HEK293 (cell line): ENCODE measurements around the gene PGBD2.

Experiments
- CTCF ChIA-PET: fragments of 350-600 bp; formaldehyde crosslinking; extraction: SDS; loops from one replicate; lab custom pipeline; 2021; ENCODE audit warnings: antibody characterized with exemption; lab: Yijun Ruan, JAX
- POLR2A ChIA-PET: fragments of 300-600 bp; formaldehyde crosslinking; extraction: SDS; loops from one replicate; lab custom pipeline; 2020; ENCODE audit warnings: antibody characterized with exemption, inconsistent platforms; lab: Yijun Ruan, JAX
- H3K27ac ChIP-seq: fragments of 200-500 bp; sonication (Bioruptor generic); 2 replicates; pipeline ENCODE4 v1.5.1; 2014; ENCODE audit warnings: low read depth, low read length, control low read depth, inconsistent platforms; ENCODE audit errors: extremely low read depth
- H3K36me3 ChIP-seq, 2 experiments: fragments of 200-500 bp in 1 of 2; sonication (Bioruptor generic) in 1 of 2; 1 replicate in 1 of 2; 2 replicates in 1 of 2; pipeline ENCODE4 v1.5.1; 2014 to 2017; ENCODE audit warnings: inconsistent platforms in 2 of 2, low read length in 2 of 2; ENCODE audit not compliant: control insufficient read depth in 2 of 2, insufficient read depth in 1 of 2
- H3K4me1 ChIP-seq: fragments of 200-500 bp; sonication (Bioruptor generic); 2 replicates; pipeline ENCODE4 v1.5.1; 2014; ENCODE audit warnings: mild to moderate bottlenecking, low read length, inconsistent platforms; ENCODE audit not compliant: control insufficient read depth, insufficient read depth
- H3K4me3 ChIP-seq: 2 replicates; pipeline ENCODE4 v1.5.1; 2011; ENCODE audit warnings: low read depth, mild to moderate bottlenecking, control low read depth, low read length, moderate library complexity
- H3K9me3 ChIP-seq: fragments of 200-500 bp; sonication (Bioruptor generic); 2 replicates; pipeline ENCODE4 v1.5.1; 2014; ENCODE audit warnings: low read depth, low read length, inconsistent platforms; ENCODE audit not compliant: control insufficient read depth, insufficient read depth
- BCL11B ChIP-seq: fragments of 450-650 bp; formaldehyde crosslinking; IDR thresholded peaks from 2 replicates; pipeline ENCODE4 v1.5.1; 2016; ENCODE audit warnings: low read depth, missing biosample characterization, missing genetic modification characterization
- EGR2 ChIP-seq: fragments of 450-650 bp; formaldehyde crosslinking; IDR thresholded peaks from 2 replicates; pipeline ENCODE4 v1.5.1; 2016; ENCODE audit warnings: low read depth, missing biosample characterization, missing genetic modification characterization
- GLIS1 ChIP-seq: fragments of 450-650 bp; formaldehyde crosslinking; IDR thresholded peaks from 2 replicates; pipeline ENCODE4 v1.5.1; 2016; ENCODE audit warnings: missing biosample characterization, missing genetic modification characterization
- KLF9 ChIP-seq: fragments of 450-650 bp; formaldehyde crosslinking; IDR thresholded peaks from 2 replicates; pipeline ENCODE4 v1.5.1; 2016; ENCODE audit warnings: missing biosample characterization, missing genetic modification characterization, low read depth
- OVOL3 ChIP-seq: fragments of 450-650 bp; formaldehyde crosslinking; IDR thresholded peaks from 2 replicates; pipeline ENCODE4 v1.5.1; 2016; ENCODE audit warnings: missing biosample characterization, missing genetic modification characterization
- SALL2 ChIP-seq: fragments of 450-650 bp; formaldehyde crosslinking; IDR thresholded peaks from 2 replicates; pipeline ENCODE4 v1.5.0; 2017; ENCODE audit warnings: missing biosample characterization, mild to moderate bottlenecking, missing genetic modification characterization, borderline replicate concordance
- SP2 ChIP-seq: fragments of 450-650 bp; formaldehyde crosslinking; IDR thresholded peaks from 2 replicates; pipeline ENCODE4 v1.5.1; 2016; ENCODE audit warnings: missing biosample characterization, missing genetic modification characterization
- WT1 ChIP-seq: fragments of 450-650 bp; formaldehyde crosslinking; IDR thresholded peaks from 2 replicates; pipeline ENCODE4 v1.5.1; 2016; ENCODE audit warnings: missing biosample characterization, missing genetic modification characterization
- ZBTB6 ChIP-seq: fragments of 450-650 bp; formaldehyde crosslinking; IDR thresholded peaks from 2 replicates; pipeline ENCODE4 v1.5.1; 2017; ENCODE audit warnings: missing biosample characterization, missing genetic modification characterization
- ZBTB8A ChIP-seq: fragments of 450-650 bp; formaldehyde crosslinking; IDR thresholded peaks from 2 replicates; pipeline ENCODE4 v1.5.1; 2016; ENCODE audit warnings: missing biosample characterization, missing genetic modification characterization
- ZFHX2 ChIP-seq: fragments of 450-650 bp; formaldehyde crosslinking; conservative IDR thresholded peaks from 2 replicates; pipeline ENCODE4 v1.5.1; 2016; ENCODE audit warnings: missing biosample characterization, missing genetic modification characterization
- ZFP69B ChIP-seq: fragments of 450-650 bp; formaldehyde crosslinking; IDR thresholded peaks from 2 replicates; pipeline ENCODE4 v1.5.1; 2016; ENCODE audit warnings: missing biosample characterization, missing genetic modification characterization
- ZNF114 ChIP-seq: fragments of 450-650 bp; formaldehyde crosslinking; IDR thresholded peaks from 2 replicates; pipeline ENCODE4 v1.5.0; 2017; ENCODE audit warnings: missing biosample characterization, missing genetic modification characterization
- ZNF121 ChIP-seq: fragments of 450-650 bp; formaldehyde crosslinking; IDR thresholded peaks from 2 replicates; pipeline ENCODE4 v1.5.1; 2016; ENCODE audit warnings: missing biosample characterization, missing genetic modification characterization
- ZNF132 ChIP-seq: fragments of 450-650 bp; formaldehyde crosslinking; IDR thresholded peaks from 2 replicates; pipeline ENCODE4 v1.5.1; 2017; ENCODE audit warnings: missing biosample characterization, missing genetic modification characterization, borderline replicate concordance
- ZNF148 ChIP-seq: fragments of 450-650 bp; formaldehyde crosslinking; IDR thresholded peaks from 2 replicates; pipeline ENCODE4 v1.5.0; 2017; ENCODE audit warnings: missing biosample characterization, missing genetic modification characterization, borderline replicate concordance
- ZNF335 ChIP-seq: fragments of 450-650 bp; formaldehyde crosslinking; conservative IDR thresholded peaks from 2 replicates; pipeline ENCODE4 v1.5.1; 2016; ENCODE audit warnings: missing biosample characterization, missing genetic modification characterization
- ZNF341 ChIP-seq: fragments of 450-650 bp; formaldehyde crosslinking; IDR thresholded peaks from 2 replicates; pipeline ENCODE4; 2016; ENCODE audit warnings: low read depth, missing biosample characterization, missing genetic modification characterization
- ZNF350 ChIP-seq: fragments of 450-650 bp; formaldehyde crosslinking; IDR thresholded peaks from 2 replicates; pipeline ENCODE4 v1.5.0; 2017; ENCODE audit warnings: missing biosample characterization, mild to moderate bottlenecking, missing genetic modification characterization
- ZNF555 ChIP-seq: fragments of 450-650 bp; formaldehyde crosslinking; conservative IDR thresholded peaks from 2 replicates; pipeline ENCODE4 v1.5.1; 2017; ENCODE audit warnings: missing biosample characterization, mild to moderate bottlenecking, missing genetic modification characterization, inconsistent platforms
- ZNF629 ChIP-seq: fragments of 450-650 bp; formaldehyde crosslinking; IDR thresholded peaks from 2 replicates; pipeline ENCODE4 v1.5.1; 2017; ENCODE audit warnings: missing biosample characterization, missing genetic modification characterization
- ZNF654 ChIP-seq: fragments of 450-650 bp; formaldehyde crosslinking; IDR thresholded peaks from 2 replicates; pipeline ENCODE4 v1.5.1; 2016; ENCODE audit warnings: low read depth, missing biosample characterization, missing genetic modification characterization
- ZNF747 ChIP-seq: fragments of 450-650 bp; formaldehyde crosslinking; IDR thresholded peaks from 2 replicates; pipeline ENCODE4 v1.5.1; 2016; ENCODE audit warnings: missing biosample characterization, missing genetic modification characterization
- ZXDB ChIP-seq: fragments of 450-650 bp; formaldehyde crosslinking; IDR thresholded peaks from 2 replicates; pipeline ENCODE4 v1.5.1; 2016; ENCODE audit warnings: missing biosample characterization, missing genetic modification characterization
- TF ChIP-seq, protein P1 (sequence below): fragments of 450-650 bp; formaldehyde crosslinking; IDR thresholded peaks from 2 replicates; pipeline ENCODE4 v1.5.1; 2016; ENCODE audit warnings: missing biosample characterization, missing genetic modification characterization
- TF ChIP-seq, protein P2 (sequence below): fragments of 450-650 bp; formaldehyde crosslinking; IDR thresholded peaks from 2 replicates; pipeline ENCODE4 v1.5.1; 2016; ENCODE audit warnings: missing biosample characterization, missing genetic modification characterization

The PGBD2 gene

GRCh38 chr1:248871837-248872401 is 34.1 kb upstream of the PGBD2 start:
- POLR2A ChIA-PET = interaction anchor here (1.4 kb wide), 1 partner anchor 46 kb away, joined by 4 read pairs; the partner anchor contains the start of gene SH3BP5L
- Histone ChIP-seq H3K9me3 (no peaks in the 10 kb centered on the region), H3K36me3 (no peaks in the 10 kb centered on the region), H3K4me3 (no peak overlapping the region), H3K27ac (no peak overlapping the region; the same call in 1 of the 2 replicates), H3K4me1 (no peaks in the 10 kb centered on the region)
- CTCF ChIA-PET = interaction anchor here (0.6 kb wide), 1 partner anchor 1048 kb away, joined by 3 read pairs; no protein-coding TSS in a partner anchor
- TF ChIP-seq ZNF148 (tag by site-specific recombination) (no peak), ZNF555 (tag by site-specific recombination) (no peak), SP2 (tag by site-specific recombination) (no peak), ZFP69B (tag by site-specific recombination) (no peak), WT1 (no peak), SALL2 (no peak), ZNF350 (tag by site-specific recombination) (no peak), ZNF132 (tag by site-specific recombination) (no peak), BCL11B (tag by site-specific recombination) (no peak), ZBTB8A (tag by site-specific recombination) (no peak), ZNF629 (tag by site-specific recombination) (no peak), OVOL3 (no peak)
- TF ChIP-seq, protein P1, sequence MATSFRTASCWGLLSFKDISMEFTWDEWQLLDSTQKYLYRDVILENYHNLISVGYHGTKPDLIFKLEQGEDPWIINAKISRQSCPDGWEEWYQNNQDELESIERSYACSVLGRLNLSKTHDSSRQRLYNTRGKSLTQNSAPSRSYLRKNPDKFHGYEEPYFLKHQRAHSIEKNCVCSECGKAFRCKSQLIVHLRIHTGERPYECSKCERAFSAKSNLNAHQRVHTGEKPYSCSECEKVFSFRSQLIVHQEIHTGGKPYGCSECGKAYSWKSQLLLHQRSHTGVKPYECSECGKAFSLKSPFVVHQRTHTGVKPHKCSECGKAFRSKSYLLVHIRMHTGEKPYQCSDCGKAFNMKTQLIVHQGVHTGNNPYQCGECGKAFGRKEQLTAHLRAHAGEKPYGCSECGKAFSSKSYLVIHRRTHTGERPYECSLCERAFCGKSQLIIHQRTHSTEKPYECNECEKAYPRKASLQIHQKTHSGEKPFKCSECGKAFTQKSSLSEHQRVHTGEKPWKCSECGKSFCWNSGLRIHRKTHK = no peak
- TF ChIP-seq, protein P2, sequence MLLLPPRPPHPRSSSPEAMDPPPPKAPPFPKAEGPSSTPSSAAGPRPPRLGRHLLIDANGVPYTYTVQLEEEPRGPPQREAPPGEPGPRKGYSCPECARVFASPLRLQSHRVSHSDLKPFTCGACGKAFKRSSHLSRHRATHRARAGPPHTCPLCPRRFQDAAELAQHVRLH = no peak
- TF ChIP-seq, all 188 proteins: peak for 0

- Histone ChIP-seq H3K4me3 (peak overlapping the region; percentile 57), H3K36me3 (no peaks in the 10 kb centered on the region), H3K9me3 (no peaks in the 10 kb centered on the region), H3K27ac (peak overlapping the region; percentile 38; the same call in 1 of the 2 replicates), H3K4me1 (no peaks in the 10 kb centered on the region)
- no peak for TF ChIP-seq GLIS1
- no peak for TF ChIP-seq ZNF747 (tag by site-specific recombination)
- TF ChIP-seq KLF9 (tag by site-specific recombination) = 0 out of 2 replicates have a peak, but pooled peaks have one; percentile 31
- peak; percentile 68 for TF ChIP-seq ZNF335 (tag by site-specific recombination)
- 0 out of 2 replicates have a peak, but pooled peaks have one; percentile 45 for TF ChIP-seq ZBTB6
- TF ChIP-seq ZFHX2 = peak; percentile 38
- TF ChIP-seq, protein P2 = 0 out of 2 replicates have a peak, but pooled peaks have one; percentile 29
- peak; percentile 58; the same call in 1 of the 2 replicates for TF ChIP-seq ZXDB (tag by site-specific recombination)
- TF ChIP-seq EGR2 = 0 out of 2 replicates have a peak, but pooled peaks have one; percentile 8
- TF ChIP-seq ZNF121 (tag by site-specific recombination) = no peak
- no peak for TF ChIP-seq ZNF114 (tag by site-specific recombination)
- TF ChIP-seq ZNF654 = no peak
- TF ChIP-seq ZNF341 (tag by site-specific recombination) = peak; percentile 9; the same call in 1 of the 2 replicates
- ChIA-PET POLR2A (interaction anchor here (0.8 to 1.4 kb wide), 3 partner anchors 14 to 47 kb away, joined by 4 read pairs; partner anchors contain the start of genes SH3BP5L, ZNF672 and ZNF692), CTCF (interaction anchor here (0.6 kb wide), 1 partner anchor 1049 kb away, joined by 3 read pairs; no protein-coding TSS in a partner anchor)
Measured at GRCh38 chr1:248872752-248873408, 33.2 kb upstream of the PGBD2 start.
